GM21381 (cell line): ENCODE results near the gene PCBP2.

Source experiments
- ATAC-seq: cut with Tn5 transposase; IDR thresholded peaks from one replicate; pipeline ENCODE4 v1.9.1; 2021; ENCODE audit warnings: mild to moderate bottlenecking, moderate library complexity; ENCODE audit not compliant: unreplicated experiment

PCBP2 gene

GRCh38 chr12:53506881-53507602 lies 55.1 kb downstream of the PCBP2 start, which contains the start of gene NPFF:
NPFF (minus strand) TSS chr12:53507484; CDS start chr12:53507474, 10 bp downstream.
- no peak for ATAC-seq

- no peak for ATAC-seq
Measured at GRCh38 chr12:53507603-53507885, 55.6 kb downstream of the PCBP2 start.

DNA sequence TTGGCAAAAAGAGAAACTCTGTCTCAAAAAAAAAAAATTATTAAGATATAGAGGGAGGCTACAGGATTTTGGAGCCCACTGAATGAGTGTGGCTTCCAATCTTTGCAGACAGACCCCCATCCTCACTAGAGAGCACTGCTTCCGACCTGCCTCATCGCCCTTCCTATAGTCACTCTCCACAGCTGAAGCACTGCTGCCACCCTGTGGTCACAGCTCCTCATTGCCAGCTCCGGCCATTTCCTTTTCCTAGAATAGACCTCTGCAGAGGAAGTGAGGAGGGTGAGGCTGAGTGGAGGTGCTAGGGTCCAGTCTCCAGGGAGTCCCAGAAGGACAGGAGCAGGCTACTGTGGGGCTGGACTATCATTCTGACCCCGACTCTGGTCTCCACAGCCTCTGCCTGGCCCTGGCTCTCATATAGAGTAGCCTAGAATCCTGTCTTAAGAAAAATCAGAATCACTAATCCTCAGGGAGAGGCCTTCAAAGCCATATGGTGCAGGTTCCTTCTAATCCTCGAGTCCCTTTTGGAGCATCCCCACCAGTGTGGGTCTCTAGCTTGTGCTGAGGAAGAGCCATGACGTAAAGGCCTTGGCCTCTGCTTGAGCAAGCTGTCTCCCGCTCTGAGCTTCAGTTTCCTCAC lies 56.8 kb downstream of the PCBP2 start:
- peak; percentile 80 for ATAC-seq

DNA sequence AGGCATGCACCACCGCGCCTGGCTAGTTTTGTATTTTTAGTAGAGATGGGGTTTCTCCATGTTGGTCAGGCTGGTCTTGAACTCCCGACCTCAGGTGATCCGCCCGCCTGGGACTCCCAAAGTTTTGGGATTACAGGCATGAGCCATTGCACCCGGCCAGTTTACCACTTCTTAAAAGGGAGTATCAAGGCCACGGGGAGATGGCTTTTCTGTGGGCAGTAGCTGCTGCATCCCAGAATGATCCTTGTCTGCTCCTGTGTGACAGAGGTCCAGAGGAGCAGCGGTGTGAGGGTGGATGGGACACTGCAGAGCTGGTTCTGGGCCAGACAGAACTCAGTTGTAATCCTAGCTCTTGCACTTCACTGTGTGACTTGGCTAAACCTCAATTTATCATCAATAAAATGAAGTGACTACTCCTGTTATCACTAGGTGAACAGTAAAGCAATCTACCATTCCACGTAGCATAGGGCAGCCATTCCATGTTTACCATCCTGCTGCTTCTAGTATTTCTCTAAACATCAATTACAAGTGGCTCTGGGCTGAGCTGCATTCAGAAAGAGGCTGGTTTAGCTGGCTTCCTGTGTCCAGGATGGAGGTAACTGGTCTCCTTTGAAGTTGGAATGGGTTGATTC lies 58.4 kb downstream of the PCBP2 start:
- ATAC-seq: no peak

DNA sequence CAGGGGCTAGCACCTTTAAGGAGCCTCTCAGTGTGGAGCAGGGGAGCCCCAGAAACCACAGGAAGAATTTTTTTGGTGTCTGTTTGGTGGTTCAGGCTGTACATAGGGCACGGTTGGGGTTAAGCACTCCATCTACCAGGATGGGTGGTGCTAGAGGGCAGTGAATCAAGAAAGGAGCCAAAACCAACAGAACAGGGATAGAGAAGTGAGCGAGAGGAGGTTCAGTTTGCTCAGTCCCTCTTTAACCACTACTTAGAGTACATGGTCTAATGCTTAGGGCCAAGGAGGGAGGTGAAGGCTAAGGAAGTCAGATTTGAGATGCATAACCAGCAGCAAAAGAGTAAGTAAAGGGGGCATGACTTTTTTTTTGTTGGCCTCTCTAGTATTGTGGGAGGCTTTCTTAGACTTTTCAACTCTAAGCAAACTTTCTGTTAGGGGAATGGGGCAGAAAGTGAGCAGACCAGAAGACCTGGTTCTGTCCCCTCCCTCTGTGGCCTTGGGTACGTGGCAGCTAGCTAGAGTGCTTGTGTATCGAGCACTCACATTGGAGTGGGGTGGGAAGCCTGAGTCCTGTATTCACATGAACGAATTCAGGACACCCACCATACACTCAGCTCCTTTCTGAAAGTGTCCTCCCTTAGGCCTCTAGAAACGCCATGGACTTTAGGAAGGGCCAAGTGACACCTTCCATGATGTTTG lies 62.0 kb downstream of the PCBP2 start:
- ATAC-seq: no peak

DNA sequence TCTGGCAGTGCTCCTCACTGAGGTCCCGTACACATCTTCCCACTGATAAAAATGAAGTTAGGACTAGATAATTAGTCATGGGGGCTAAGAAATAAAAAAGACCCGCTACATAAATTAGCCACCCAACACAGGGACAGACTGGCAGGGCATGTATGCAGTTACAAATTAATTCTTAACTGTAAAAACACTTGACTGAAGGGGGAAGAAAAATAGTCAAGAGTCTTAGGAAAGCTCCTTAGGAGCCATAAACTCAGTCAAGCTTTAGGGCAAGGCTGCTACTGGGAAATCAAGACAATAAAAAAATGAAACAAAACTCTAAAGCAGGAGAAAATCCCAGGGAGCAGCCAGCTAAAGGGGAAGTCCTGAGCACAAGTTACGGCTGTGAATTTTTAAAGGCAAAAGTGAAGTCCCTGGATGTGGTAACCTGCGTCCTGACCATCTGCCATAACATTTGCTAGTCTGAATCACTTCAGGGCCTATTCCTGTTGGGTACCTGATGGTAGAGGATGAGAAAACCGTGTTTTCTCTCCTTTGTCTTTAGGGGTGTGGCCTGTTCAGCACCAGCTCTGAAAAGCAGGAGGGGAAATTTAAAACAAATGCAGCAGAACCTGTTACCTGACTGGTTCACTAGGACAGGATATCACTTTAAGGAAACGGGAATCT lies 62.9 kb downstream of the PCBP2 start:
- ATAC-seq: no peak

- ATAC-seq: no peak
Measured at GRCh38 chr12:53515291-53515680, 63.4 kb downstream of the PCBP2 start.

DNA sequence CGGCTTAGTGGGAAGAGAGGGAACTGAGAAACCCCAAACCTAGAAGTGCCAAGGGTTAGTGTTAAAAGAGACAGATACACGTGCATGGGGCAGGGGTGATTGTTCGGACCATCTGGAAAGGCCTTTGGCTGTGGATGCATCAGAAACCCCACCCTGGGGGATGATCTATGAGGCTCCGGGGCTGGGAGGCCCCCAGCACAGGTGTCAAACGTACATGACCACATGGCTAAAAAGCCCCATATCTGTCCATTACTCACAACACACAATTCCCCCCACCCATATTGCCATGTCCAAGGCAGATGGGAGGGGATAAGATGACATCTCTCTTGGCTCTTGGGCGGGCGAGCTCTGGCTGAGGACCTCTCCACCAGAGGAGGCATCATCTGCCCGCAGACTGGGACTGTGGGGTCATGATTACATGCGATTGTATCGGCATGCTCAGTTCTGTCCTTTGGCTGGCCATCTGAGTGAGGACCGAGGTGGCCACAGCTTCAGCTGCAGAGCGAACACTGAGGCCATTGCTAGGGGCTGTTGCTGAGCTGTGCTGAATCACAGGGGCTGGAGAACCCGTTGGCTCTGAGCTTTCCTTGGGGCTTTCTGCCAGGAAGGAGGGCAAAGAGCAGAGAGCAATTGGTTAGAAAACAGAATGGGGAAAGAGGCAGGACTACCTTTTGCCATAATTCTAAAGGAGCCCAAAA lies 65.0 kb downstream of the PCBP2 start:
- ATAC-seq: no peak

- ATAC-seq: no peak
Measured at GRCh38 chr12:53518381-53518780, 66.5 kb downstream of the PCBP2 start.

DNA sequence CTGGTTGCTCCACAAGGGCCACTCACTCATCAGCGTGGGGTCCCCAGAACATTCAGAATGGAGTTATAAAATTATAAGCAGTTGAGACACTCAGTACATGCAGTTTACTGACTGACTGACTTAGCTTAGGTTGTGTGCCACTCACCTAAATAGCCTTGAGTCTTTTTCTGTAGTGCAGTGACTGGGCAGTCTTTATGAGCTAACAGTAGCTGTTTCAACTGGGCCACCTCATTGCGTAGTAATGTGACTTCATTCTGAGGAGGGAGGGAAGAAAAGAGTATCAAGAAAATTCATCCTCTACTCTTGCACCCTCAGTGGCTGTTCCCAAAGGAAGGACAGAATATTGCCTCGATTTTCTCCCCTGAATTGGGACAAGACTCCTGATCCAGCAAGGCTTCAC lies 71.2 kb downstream of the PCBP2 start:
- ATAC-seq: no peak

GRCh38 chr12:53524476-53524875 lies 72.6 kb downstream of the PCBP2 start:
- ATAC-seq: no peak

DNA sequence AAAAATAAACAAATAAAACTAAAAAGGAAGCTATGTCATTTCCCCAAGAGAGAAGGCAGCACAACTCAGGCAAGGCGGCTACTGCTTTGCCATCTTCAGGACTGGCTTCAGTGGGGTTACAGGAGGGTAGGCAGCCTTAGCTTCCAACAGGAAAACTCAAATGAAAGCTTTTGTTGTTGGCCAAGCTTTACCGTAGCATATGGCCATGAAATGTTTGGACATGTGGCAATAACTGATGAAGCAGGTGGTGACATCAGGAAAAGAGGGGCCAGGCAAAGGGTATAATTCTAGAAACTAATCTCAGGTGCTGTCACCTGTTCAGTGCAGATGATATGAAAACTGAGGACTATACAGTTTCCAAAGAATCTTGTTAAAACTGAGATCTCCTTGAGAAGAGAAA lies 78.2 kb downstream of the PCBP2 start:
- ATAC-seq: no peak
